DND-41 (cell line): Measurements from ENCODE around the gene RGS14.

Source experiments
- ATAC-seq: fragments of 200-7000 bp; cut with Tn5 transposase; 3 replicates; pipeline ENCODE4 v1.9.1; 2021; ENCODE audit warnings: low read depth; ENCODE audit not compliant: insufficient read depth
- DNase-seq: peaks from one replicate; pipeline ENCODE4 v3.0.0-alpha.2; 2020
- H2AFZ ChIP-seq: 2 replicates; pipeline ENCODE4 v1.6.0; 2012; ENCODE audit warnings: low read depth, low read length
- H3K27ac ChIP-seq: 2 replicates; pipeline ENCODE4 v1.5.1; 2012; ENCODE audit warnings: low read length, inconsistent platforms
- H3K27me3 ChIP-seq: fragments of 200-600 bp; sonication (generic); 2 replicates; pipeline ENCODE4 v1.6.0; 2012; ENCODE audit warnings: low read length, mild to moderate bottlenecking, inconsistent platforms; ENCODE audit not compliant: insufficient read depth, poor library complexity
- H3K36me3 ChIP-seq: 2 replicates; pipeline ENCODE4 v1.5.1; 2012; ENCODE audit warnings: low read length, inconsistent platforms; ENCODE audit not compliant: insufficient read depth
- H3K4me1 ChIP-seq: 2 replicates; pipeline ENCODE4 v1.5.1; 2012; ENCODE audit warnings: mild to moderate bottlenecking, low read length; ENCODE audit not compliant: insufficient read depth
- H3K4me2 ChIP-seq: 2 replicates; pipeline ENCODE4 v1.6.0; 2012; ENCODE audit warnings: mild to moderate bottlenecking, moderate library complexity, low read length, inconsistent platforms; ENCODE audit not compliant: insufficient read depth
- H3K4me3 ChIP-seq, 2 experiments: fragments of 200-600 bp in 1 of 2; shearing (Covaris generic) in 1 of 2; 2 replicates each; pipeline ENCODE4 v1.5.1; 2012 to 2016; ENCODE audit warnings: inconsistent platforms in 2 of 2, low read length in 2 of 2, mild to moderate bottlenecking in 2 of 2, low read depth in 1 of 2, moderate library complexity in 1 of 2
- H3K79me2 ChIP-seq: 2 replicates; pipeline ENCODE4 v1.6.0; 2012; ENCODE audit warnings: low read length, inconsistent platforms; ENCODE audit not compliant: insufficient read depth
- H3K9ac ChIP-seq: 2 replicates; pipeline ENCODE4 v1.6.0; 2012; ENCODE audit warnings: low read depth, mild to moderate bottlenecking, inconsistent platforms, low read length, moderate library complexity
- H3K9me3 ChIP-seq: 2 replicates; pipeline ENCODE4 v1.5.1; 2012; ENCODE audit warnings: low read length, moderate library complexity, mild to moderate bottlenecking, inconsistent platforms; ENCODE audit not compliant: insufficient read depth, severe bottlenecking
- H4K20me1 ChIP-seq: 2 replicates; pipeline ENCODE4 v1.6.0; 2012; ENCODE audit warnings: low read length; ENCODE audit not compliant: insufficient read depth
- CTCF ChIP-seq: IDR thresholded peaks from 2 replicates; pipeline ENCODE4 v1.5.1; 2012; ENCODE audit warnings: borderline replicate concordance, low read length, moderate library complexity, mild to moderate bottlenecking; ENCODE audit not compliant: poor library complexity, severe bottlenecking; ENCODE audit errors: extremely low read depth
- EZH2 ChIP-seq: IDR thresholded peaks from 3 replicates; pipeline ENCODE4 v1.6.1; 2012; ENCODE audit warnings: borderline replicate concordance, low read depth, mild to moderate bottlenecking, moderate library complexity, low read length, inconsistent platforms; ENCODE audit not compliant: severe bottlenecking

The RGS14 gene

GRCh38 chr5:177343777-177344176 is 13.9 kb upstream of the RGS14 start:
- H4K20me1 ChIP-seq: peaks cover 15% of the 10 kb centered on the region; the same call in 1 of the 2 replicates
- no peak overlapping the region for H3K27ac ChIP-seq
- H3K4me2 ChIP-seq: no peak overlapping the region
- peaks cover 16% of the 10 kb centered on the region; the same call in 1 of the 2 replicates for H3K4me1 ChIP-seq
- H3K36me3 ChIP-seq: peaks cover 58% of the 10 kb centered on the region
- H3K9me3 ChIP-seq: no peaks in the 10 kb centered on the region
- no peak overlapping the region for H3K4me3 ChIP-seq
- ATAC-seq (no peak), DNase-seq (no peak)
- H3K79me2 ChIP-seq: peaks cover 83% of the 10 kb centered on the region
- TF ChIP-seq CTCF (no peak), EZH2 (no peak)
- H2AFZ ChIP-seq: no peak overlapping the region
- H3K27me3 ChIP-seq: no peaks in the 10 kb centered on the region
- no peak overlapping the region for H3K9ac ChIP-seq

- H3K4me3 ChIP-seq: no peak overlapping the region
- DNase-seq: no peak
- peaks cover 84% of the 10 kb centered on the region for H3K79me2 ChIP-seq
- H3K36me3 ChIP-seq: peaks cover 58% of the 10 kb centered on the region
- TF ChIP-seq EZH2 (no peak), CTCF (no peak)
- no peaks in the 10 kb centered on the region for H3K27me3 ChIP-seq
- H3K9me3 ChIP-seq: no peaks in the 10 kb centered on the region
- no peak overlapping the region for H3K9ac ChIP-seq
- peaks cover 27% of the 10 kb centered on the region for H3K4me1 ChIP-seq
- ATAC-seq: no peak
- no peak overlapping the region for H3K4me2 ChIP-seq
- no peak overlapping the region for H2AFZ ChIP-seq
- no peak overlapping the region for H3K27ac ChIP-seq
- H4K20me1 ChIP-seq: peaks cover 9% of the 10 kb centered on the region; the same call in 1 of the 2 replicates
Observed at GRCh38 chr5:177344891-177345290, 12.8 kb upstream of the RGS14 start.

GRCh38 chr5:177346820-177347219 is 10.9 kb upstream of the RGS14 start:
- Histone ChIP-seq H3K4me2 (peak overlapping the region; percentile 34; the same call in 1 of the 2 replicates), H2AFZ (no peak overlapping the region), H3K27ac (no peak overlapping the region), H3K36me3 (peaks cover 54% of the 10 kb centered on the region), H4K20me1 (peaks cover 19% of the 10 kb centered on the region), H3K9ac (no peak overlapping the region), H3K9me3 (no peaks in the 10 kb centered on the region), H3K4me1 (peaks cover 38% of the 10 kb centered on the region), H3K27me3 (no peaks in the 10 kb centered on the region), H3K4me3 (no peak overlapping the region), H3K79me2 (peaks cover 87% of the 10 kb centered on the region)
- TF ChIP-seq CTCF (no peak), EZH2 (no peak)
- no peak for ATAC-seq
- DNase-seq: no peak

GRCh38 chr5:177347699-177348098 is 10.0 kb upstream of the RGS14 start:
- Histone ChIP-seq H3K27ac (no peak overlapping the region), H3K9me3 (no peaks in the 10 kb centered on the region), H3K4me3 (no peak overlapping the region), H3K9ac (no peak overlapping the region), H4K20me1 (peaks cover 19% of the 10 kb centered on the region), H3K4me1 (peaks cover 44% of the 10 kb centered on the region), H3K36me3 (peaks cover 48% of the 10 kb centered on the region), H2AFZ (no peak overlapping the region), H3K27me3 (no peaks in the 10 kb centered on the region), H3K4me2 (peak overlapping the region; percentile 34; the same call in 1 of the 2 replicates), H3K79me2 (peaks cover 79% of the 10 kb centered on the region)
- DNase-seq (no peak), ATAC-seq (no peak)
- TF ChIP-seq CTCF: no peak
- no peak for TF ChIP-seq EZH2
